ENCODE results near the gene GMCL1. TPM values are rescaled to one million over a fixed set of nuclear protein-coding genes. Genes with fewer than 3 reads are reported as not detected.
"Not testable (repeated sequence)": the region's sequence is repeated elsewhere in the genome, so short reads cannot be mapped to it uniquely, and the experiment has no call there.

GMCL1 gene
- total and polyA plus RNA-seq, 9 of the 15 experiments (the other 6 are each of a cell fraction or from before 2014, with no cell fraction given), result 7.0 to 27.3 (median 15.4) TPM

- TF ChIP-seq ZBTB40 (IDR thresholded peaks at IDR 0.05), result no peak
- no peak for TF ChIP-seq ZBTB40 (CRISPR knock-in tag; IDR thresholded peaks at IDR 0.05)
- no peak for TF ChIP-seq THAP7 (CRISPR knock-in tag; IDR thresholded peaks at IDR 0.05)
- TF ChIP-seq PRDM10 (IDR thresholded peaks at IDR 0.05; ENCODE audit: partially characterized antibody), result no peak
- TF ChIP-seq GTF2E2 (tag; IDR thresholded peaks at IDR 0.05), result no peak
Measured at GRCh38 chr2:69801745-69802290, 27.6 kb upstream of the GMCL1 start (continued).

- FAIRE-seq; H3K36me3 ChIP-seq (ENCODE audit: control insufficient read depth, insufficient read depth, low read length); CTCF ChIA-PET (ENCODE audit: low intra/inter-chr PET ratio); H2AFZ ChIP-seq (ENCODE audit: low read depth, low read length); BruUV-seq (replicated peaks); H3K9me3 ChIP-seq (replicated peaks; ENCODE audit: control insufficient read depth, insufficient read depth, low read depth, low read length); DNase-seq (ENCODE audit: extremely low read depth in 1 of 4, low spot score in 3 of 4); H3K27ac ChIP-seq (ENCODE audit: extremely low read depth, low read depth, low read length); H3K79me2 ChIP-seq (ENCODE audit: control insufficient read depth, insufficient read depth, low read length); H3K27me3 ChIP-seq (ENCODE audit: control insufficient read depth in 2 of 2, insufficient read depth in 2 of 2, low read length in 2 of 2); H3K9ac ChIP-seq (ENCODE audit: insufficient read depth in 1 of 2, low read depth in 2 of 2, low read length in 2 of 2); H3K4me2 ChIP-seq (ENCODE audit: insufficient read depth, low read length); H3K9me1 ChIP-seq (ENCODE audit: control insufficient read depth, insufficient read depth, low read length); intact Hi-C loops (cut with micrococcal nuclease); ATAC-seq; in situ Hi-C loops (cut with MboI); H3K4me3 ChIP-seq: not testable (repeated sequence)
- Histone ChIP-seq H4K20me1 (replicated peaks; ENCODE audit: control insufficient read depth, insufficient read depth, low read length) (peaks cover 14% of the 10 kb centered on the region), H3K4me1 (replicated peaks in 1 of 2; ENCODE audit: control insufficient read depth in 2 of 2, insufficient read depth in 2 of 2, low read length in 2 of 2) (peaks cover 3 to 20% of the 10 kb centered on the region in 2 experiments; a peak in 4 of 5 replicates)
- POLR2A ChIA-PET, result interaction anchor here (0.6 to 1.4 kb wide), 4 partner anchors 9 to 26 kb away, joined by 3 to 8 read pairs (median 4); no protein-coding TSS in a partner anchor
- 55% methylated on average over 2 of the region's 4 CpGs for WGBS (ENCODE audit: insufficient coverage, low coverage, missing lambda C conversion rate)
Measured at GRCh38 chr2:69802781-69803367, 26.6 kb upstream of the GMCL1 start.
